NT2/D1 (cell line): ENCODE measurements around the gene INKA2.

ENCODE experiments used
- DNase-seq: peaks from one replicate; pipeline ENCODE4 v3.0.0-alpha.2; 2011; ENCODE audit warnings: low read depth, low spot score
- H3K27me3 ChIP-seq: 2 replicates; pipeline ENCODE4 v1.6.0; 2011; ENCODE audit warnings: mild to moderate bottlenecking; ENCODE audit not compliant: insufficient read length, insufficient read depth
- H3K36me3 ChIP-seq: 2 replicates; pipeline ENCODE4 v1.6.1; 2011; ENCODE audit warnings: mild to moderate bottlenecking, low read length, mixed read lengths; ENCODE audit not compliant: insufficient read depth, insufficient read length
- H3K4me1 ChIP-seq: 2 replicates; pipeline ENCODE4 v1.5.1; 2011; ENCODE audit not compliant: insufficient read depth, insufficient read length
- H3K4me3 ChIP-seq: 2 replicates; pipeline ENCODE4 v1.5.1; 2011; ENCODE audit warnings: low read depth; ENCODE audit not compliant: insufficient read length
- H3K9ac ChIP-seq: 2 replicates; pipeline ENCODE4 v1.6.0; 2011; ENCODE audit warnings: low read depth; ENCODE audit not compliant: insufficient read length
- H3K9me3 ChIP-seq: 2 replicates; pipeline ENCODE4 v1.5.1; 2011; ENCODE audit warnings: mild to moderate bottlenecking, low read length; ENCODE audit not compliant: insufficient read depth
- SUZ12 ChIP-seq: IDR thresholded peaks from 2 replicates; pipeline ENCODE4 v1.6.1; 2011; ENCODE audit not compliant: insufficient read length, insufficient read depth; ENCODE audit errors: extremely low read depth
- YY1 ChIP-seq: IDR thresholded peaks from 2 replicates; pipeline ENCODE4 v1.6.1; 2011; ENCODE audit not compliant: insufficient read length, insufficient read depth
- ZNF274 ChIP-seq: IDR thresholded peaks from 2 replicates; pipeline ENCODE4 v1.6.1; 2011; ENCODE audit warnings: mild to moderate bottlenecking, low read depth, low read length

The INKA2 gene

DNA sequence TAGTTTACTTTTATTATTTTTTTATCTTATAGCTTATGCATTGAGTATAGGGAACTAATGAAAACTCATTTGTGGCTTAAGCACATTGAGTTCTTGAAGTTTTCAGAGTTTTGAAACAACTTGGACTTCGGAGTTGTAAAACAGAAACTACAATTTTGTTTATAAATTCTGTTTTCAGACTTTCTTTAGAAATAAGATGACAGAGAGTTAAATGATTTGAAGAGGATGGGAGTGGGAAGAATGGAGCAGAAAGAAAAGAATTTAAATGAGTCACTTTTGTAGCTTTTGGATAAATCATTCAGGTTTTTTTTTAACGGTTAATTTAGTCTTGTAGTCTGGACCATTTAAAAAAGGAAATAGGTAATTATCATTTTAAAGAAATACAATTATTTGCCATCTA is 32.3 kb downstream of the INKA2 start:
- H3K27me3 ChIP-seq = no peaks in the 10 kb centered on the region
- H3K36me3 ChIP-seq = peaks cover 48% of the 10 kb centered on the region
- no peak for DNase-seq
- H3K9me3 ChIP-seq = peaks cover 4% of the 10 kb centered on the region; the same call in 1 of the 2 replicates
- no peak overlapping the region for H3K4me3 ChIP-seq
- no peaks in the 10 kb centered on the region for H3K4me1 ChIP-seq
- TF ChIP-seq SUZ12 (no peak), YY1 (no peak), ZNF274 (no peak)
- no peak overlapping the region for H3K9ac ChIP-seq

DNA sequence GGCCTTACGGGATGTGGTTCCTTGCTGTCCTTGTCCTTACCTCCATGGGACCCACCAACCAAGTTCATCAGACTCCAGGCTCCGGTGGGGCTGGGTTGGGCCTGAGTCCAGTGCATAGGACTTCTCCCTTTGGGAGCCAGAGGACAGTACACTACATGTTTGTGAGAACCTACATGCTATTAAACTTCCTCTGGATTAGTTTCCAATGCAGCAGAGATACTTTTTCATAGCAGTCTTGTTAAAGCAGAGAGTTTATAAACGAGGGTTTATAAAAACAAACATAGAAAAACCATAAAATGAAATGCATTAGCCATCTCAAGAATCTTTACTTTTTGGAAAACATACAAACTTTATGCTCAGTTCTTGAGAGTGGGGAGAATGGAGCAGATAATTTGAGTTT is 33.4 kb downstream of the INKA2 start:
- no peaks in the 10 kb centered on the region for H3K27me3 ChIP-seq
- H3K9me3 ChIP-seq = peaks cover 4% of the 10 kb centered on the region; the same call in 1 of the 2 replicates
- H3K4me3 ChIP-seq = no peak overlapping the region
- no peak for DNase-seq
- no peaks in the 10 kb centered on the region for H3K4me1 ChIP-seq
- peaks cover 56% of the 10 kb centered on the region for H3K36me3 ChIP-seq
- TF ChIP-seq ZNF274 = no peak
- no peak for TF ChIP-seq SUZ12
- no peak for TF ChIP-seq YY1
- no peak overlapping the region for H3K9ac ChIP-seq

DNA sequence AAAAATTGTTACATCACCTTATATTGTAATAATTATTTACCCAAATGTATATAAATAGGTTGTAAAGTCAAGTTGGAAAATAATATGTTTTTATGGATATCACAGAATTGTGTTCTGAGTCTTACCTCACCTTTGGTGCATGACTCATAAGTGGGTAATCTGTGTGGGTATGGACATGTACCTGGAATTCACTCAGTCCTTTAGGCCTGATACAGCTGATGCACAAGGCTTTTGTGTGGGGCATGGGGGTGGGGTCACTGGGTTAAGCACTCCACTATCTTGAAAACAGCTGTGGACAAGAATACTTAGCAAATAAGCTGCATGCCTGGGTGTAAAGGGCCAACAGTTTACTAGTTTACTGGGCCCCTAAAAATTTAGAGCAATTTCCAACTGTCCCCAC is 34.4 kb downstream of the INKA2 start:
- H3K27me3 ChIP-seq = no peaks in the 10 kb centered on the region
- no peak overlapping the region for H3K9ac ChIP-seq
- H3K4me3 ChIP-seq = no peak overlapping the region
- peaks cover 4% of the 10 kb centered on the region; the same call in 1 of the 2 replicates for H3K9me3 ChIP-seq
- DNase-seq = no peak
- peaks cover 60% of the 10 kb centered on the region for H3K36me3 ChIP-seq
- no peak for TF ChIP-seq SUZ12
- no peak for TF ChIP-seq YY1
- no peak for TF ChIP-seq ZNF274
- H3K4me1 ChIP-seq = no peaks in the 10 kb centered on the region

DNA sequence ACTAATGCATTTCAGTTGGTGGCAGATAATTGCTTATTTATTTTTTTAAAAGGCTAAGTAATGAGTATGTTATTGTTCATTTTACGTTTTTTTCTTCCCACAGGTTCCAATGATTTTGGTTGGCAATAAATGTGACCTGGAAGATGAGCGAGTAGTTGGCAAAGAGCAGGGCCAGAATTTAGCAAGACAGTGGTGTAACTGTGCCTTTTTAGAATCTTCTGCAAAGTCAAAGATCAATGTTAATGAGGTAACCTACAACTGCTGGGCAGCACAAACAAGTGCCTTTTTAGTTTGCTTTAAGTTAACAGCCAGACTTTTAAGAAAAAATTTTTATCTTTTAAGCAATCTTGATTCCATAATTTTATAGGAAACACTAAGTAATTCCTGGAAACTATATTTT is 35.0 kb downstream of the INKA2 start:
- Histone ChIP-seq H3K4me1 (no peaks in the 10 kb centered on the region), H3K9me3 (peaks cover 4% of the 10 kb centered on the region; the same call in 1 of the 2 replicates), H3K36me3 (peaks cover 63% of the 10 kb centered on the region), H3K4me3 (no peak overlapping the region), H3K27me3 (no peaks in the 10 kb centered on the region), H3K9ac (no peak overlapping the region)
- DNase-seq = no peak
- TF ChIP-seq YY1 = no peak
- TF ChIP-seq SUZ12 = no peak
- no peak for TF ChIP-seq ZNF274

DNA sequence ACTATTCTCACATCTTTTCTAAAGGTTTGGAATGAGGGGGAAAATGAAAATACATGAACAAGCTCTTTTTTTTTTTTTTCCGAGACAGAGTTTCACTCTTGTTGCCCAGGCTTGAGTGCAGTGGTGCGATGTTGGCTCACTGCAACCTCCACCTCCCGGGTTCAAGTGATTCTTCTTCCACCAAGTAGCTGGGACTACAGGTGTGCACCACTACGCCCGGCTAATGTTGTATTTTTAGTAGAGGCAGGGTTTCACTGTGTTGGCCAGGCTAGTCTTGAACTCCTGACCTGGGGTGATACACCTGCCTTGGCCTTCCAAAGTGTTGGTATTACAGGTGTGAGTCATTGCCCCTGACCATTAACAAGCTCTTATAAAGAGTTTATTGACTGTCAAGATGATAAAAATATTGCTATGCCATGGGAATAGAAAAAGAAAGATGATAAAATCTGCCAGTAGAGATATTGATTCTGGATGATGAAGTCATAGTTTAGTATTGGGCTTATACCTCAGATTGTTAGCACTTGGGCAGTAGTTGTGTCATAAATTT is 36.6 kb downstream of the INKA2 start:
- H3K27me3 ChIP-seq = no peaks in the 10 kb centered on the region
- 0 out of 2 replicates have a peak, but pooled peaks cover under 1% of the 10 kb centered on the region for H3K9me3 ChIP-seq
- peaks cover 69% of the 10 kb centered on the region for H3K36me3 ChIP-seq
- no peak overlapping the region for H3K4me3 ChIP-seq
- TF ChIP-seq YY1 = no peak
- TF ChIP-seq ZNF274 = no peak
- TF ChIP-seq SUZ12 = no peak
- H3K4me1 ChIP-seq = no peaks in the 10 kb centered on the region
- no peak overlapping the region for H3K9ac ChIP-seq
- DNase-seq = no peak

DNA sequence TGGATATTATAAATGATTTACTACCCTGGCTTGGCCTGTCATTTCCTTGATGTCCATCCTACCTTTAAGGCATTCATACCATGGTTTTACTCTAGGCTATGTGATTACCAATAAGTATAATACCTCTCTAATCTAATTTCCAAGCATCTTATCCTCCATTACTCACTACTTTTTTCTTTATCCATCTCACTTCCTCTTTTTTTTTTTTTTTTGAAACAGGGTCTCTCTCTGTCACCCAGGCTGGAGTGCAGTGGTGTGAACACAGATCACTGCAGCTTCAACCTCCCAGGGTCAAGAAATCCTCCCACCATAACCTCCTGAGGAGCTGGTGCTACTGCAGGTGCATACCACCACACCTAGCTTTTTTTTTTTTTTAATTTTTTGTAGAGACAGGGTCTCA is 39.9 kb downstream of the INKA2 start:
- Histone ChIP-seq H3K9me3 (no peaks in the 10 kb centered on the region), H3K4me3 (no peak overlapping the region), H3K9ac (no peak overlapping the region), H3K4me1 (no peaks in the 10 kb centered on the region), H3K27me3 (no peaks in the 10 kb centered on the region), H3K36me3 (peaks cover 64% of the 10 kb centered on the region)
- no peak for TF ChIP-seq ZNF274
- no peak for TF ChIP-seq SUZ12
- TF ChIP-seq YY1 = no peak
- DNase-seq = no peak

DNA sequence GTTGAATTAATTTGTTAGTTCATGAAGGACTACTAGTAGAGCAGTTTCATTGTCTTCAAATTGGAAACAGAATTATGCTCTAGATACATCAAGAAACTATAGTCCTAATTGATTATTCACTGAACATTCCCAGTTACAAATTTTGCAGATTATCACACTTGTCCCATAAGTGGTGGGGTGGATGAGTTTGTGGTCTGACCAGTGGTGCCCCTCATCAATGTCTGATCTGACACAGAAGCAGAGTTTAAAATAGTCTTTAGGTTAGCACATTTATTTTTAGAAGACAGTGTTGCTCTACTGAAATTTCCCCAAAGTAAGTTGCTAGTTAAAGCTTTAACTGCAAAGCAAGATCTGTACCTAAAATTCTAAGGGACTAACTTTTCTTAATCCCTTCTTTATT is 42.9 kb downstream of the INKA2 start:
- Histone ChIP-seq H3K27me3 (no peaks in the 10 kb centered on the region), H3K4me3 (no peak overlapping the region), H3K36me3 (peaks cover 61% of the 10 kb centered on the region), H3K4me1 (no peaks in the 10 kb centered on the region), H3K9ac (no peak overlapping the region), H3K9me3 (no peaks in the 10 kb centered on the region)
- no peak for DNase-seq
- TF ChIP-seq ZNF274 (no peak), SUZ12 (no peak), YY1 (no peak)

DNA sequence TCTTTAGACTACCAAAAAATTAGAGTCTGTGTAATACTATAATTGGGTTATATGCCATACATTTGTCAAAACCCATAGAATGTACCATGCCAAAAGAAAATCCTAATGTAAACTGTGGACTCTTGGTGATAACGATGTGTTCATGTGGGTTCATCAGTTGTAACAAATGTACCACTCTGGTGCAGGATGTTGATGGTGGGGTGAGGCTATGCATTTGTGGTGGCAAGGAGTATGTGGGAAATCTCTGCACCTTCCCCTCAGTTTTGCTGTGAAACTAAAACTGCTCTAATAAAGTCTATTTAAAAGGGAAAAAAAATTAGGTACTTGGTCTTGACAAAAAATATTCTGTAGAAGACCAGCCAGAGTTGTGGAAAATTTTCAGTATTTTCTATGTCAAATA is 43.4 kb downstream of the INKA2 start:
- H3K9me3 ChIP-seq = no peaks in the 10 kb centered on the region
- no peaks in the 10 kb centered on the region for H3K27me3 ChIP-seq
- no peaks in the 10 kb centered on the region for H3K4me1 ChIP-seq
- H3K36me3 ChIP-seq = peaks cover 56% of the 10 kb centered on the region
- DNase-seq = no peak
- no peak overlapping the region for H3K4me3 ChIP-seq
- no peak for TF ChIP-seq SUZ12
- TF ChIP-seq ZNF274 = no peak
- H3K9ac ChIP-seq = no peak overlapping the region
